CD4-positive, alpha-beta T cell (primary cell): Measurements from ENCODE around the gene ARMC9. TPM values are rescaled to one million over a fixed set of nuclear protein-coding genes. Genes with fewer than 3 reads are reported as not detected.

Experiments
- ATAC-seq: fragments of 200-7000 bp; cut with Tn5 transposase; one replicate; pipeline ENCODE4 v1.10.0; 2022; ENCODE audit warnings: mild to moderate bottlenecking; ENCODE audit not compliant: poor library complexity
- CTCF ChIA-PET: fragments of 350-600 bp; sonication (Branson Sonifier 250); formaldehyde crosslinking; loops from one replicate; lab custom pipeline; 2021; ENCODE audit warnings: antibody characterized with exemption, inconsistent platforms; lab: Charles Lee
- POLR2A ChIA-PET: fragments of 350-600 bp; sonication (Branson Sonifier 250); formaldehyde crosslinking; loops from one replicate; lab custom pipeline; 2021; ENCODE audit warnings: antibody characterized with exemption, inconsistent platforms; lab: Charles Lee
- DNase-seq, 14 experiments: peaks; one replicate each; pipeline ENCODE4 v3.0.0-alpha.2; 2013 to 2020; ENCODE audit warnings: mixed read lengths in 2 of 14
- H3K27ac ChIP-seq, 2 donors: one replicate each; pipeline versions ENCODE4 v1.5.1 to v1.7.0; 2013; ENCODE audit warnings: low read length in 2 of 2, low read depth in 1 of 2, mild to moderate bottlenecking in 1 of 2
- H3K27me3 ChIP-seq, 2 experiments: 1 replicate in 1 of 2; 2 replicates in 1 of 2; pipeline versions ENCODE4 v1.6.1 to v1.7.0; 2013; ENCODE audit warnings: low read length in 2 of 2, control low read depth in 1 of 2, mild to moderate bottlenecking in 1 of 2, moderate library complexity in 1 of 2; ENCODE audit not compliant: insufficient read depth in 2 of 2, control insufficient read depth in 1 of 2
- H3K36me3 ChIP-seq: one replicate; pipeline ENCODE4 v1.6.1; 2013; ENCODE audit warnings: low read length, control low read depth; ENCODE audit not compliant: insufficient read depth
- H3K4me1 ChIP-seq: one replicate; pipeline ENCODE4 v1.6.1; 2013; ENCODE audit warnings: low read length, control low read depth; ENCODE audit not compliant: insufficient read depth
- H3K4me3 ChIP-seq: one replicate; pipeline ENCODE4 v1.5.1; 2013; ENCODE audit warnings: mild to moderate bottlenecking, low read length, moderate library complexity
- H3K9me3 ChIP-seq, 2 experiments: 1 replicate in 1 of 2; 2 replicates in 1 of 2; pipeline versions ENCODE4 v1.6.1 to v1.7.0; 2013; ENCODE audit warnings: low read length in 2 of 2, mild to moderate bottlenecking in 2 of 2, control low read depth in 1 of 2, moderate library complexity in 1 of 2; ENCODE audit not compliant: control insufficient read depth in 1 of 2, insufficient read depth in 1 of 2
- H3K27ac Mint-ChIP-seq: one replicate; pipeline ENCODE4 v1.8.0; 2020; ENCODE audit warnings: mixed read lengths
- H3K27me3 Mint-ChIP-seq: one replicate; pipeline ENCODE4 v1.8.0; 2021; ENCODE audit warnings: mixed read lengths
- H3K36me3 Mint-ChIP-seq: one replicate; pipeline ENCODE4 v1.8.0; 2021; ENCODE audit warnings: low read depth, mixed read lengths
- H3K4me1 Mint-ChIP-seq: one replicate; pipeline ENCODE4 v1.8.0; 2021; ENCODE audit warnings: low read depth, mixed read lengths
- H3K4me3 Mint-ChIP-seq: one replicate; pipeline ENCODE4 v1.8.0; 2020; ENCODE audit warnings: mild to moderate bottlenecking, mixed read lengths
- H3K9me3 Mint-ChIP-seq: one replicate; pipeline ENCODE4 v1.8.0; 2020; ENCODE audit warnings: mixed read lengths
- intact Hi-C, 2 experiments: fragments of 100-400 bp; cut with DNase I in 1 of 2; cut with micrococcal nuclease in 1 of 2; formaldehyde crosslinking; loops; one replicate each; pipeline versions ENCODE4 v1.15.1 to v1.9.0; 2023 to 2025; cut with DNase I, micrococcal nuclease
- total RNA-seq, 174 experiments: library from RNA in 2 of 174; stranded (reverse) in 2 of 174; gene quantifications; one replicate each; pipeline ENCODE4 v1.2.3 and lab custom pipeline; 2021 to 2026
- TF ChIP-seq, protein P1 (sequence below): fragments of 200-600 bp; IDR thresholded peaks from one replicate; pipeline ENCODE4 v1.8.0; 2022; ENCODE audit warnings: antibody characterized with exemption, mild to moderate bottlenecking

ARMC9 gene
- total RNA-seq, 2 experiments from 2014 or later = 0.16 to 0.42 TPM

DNA sequence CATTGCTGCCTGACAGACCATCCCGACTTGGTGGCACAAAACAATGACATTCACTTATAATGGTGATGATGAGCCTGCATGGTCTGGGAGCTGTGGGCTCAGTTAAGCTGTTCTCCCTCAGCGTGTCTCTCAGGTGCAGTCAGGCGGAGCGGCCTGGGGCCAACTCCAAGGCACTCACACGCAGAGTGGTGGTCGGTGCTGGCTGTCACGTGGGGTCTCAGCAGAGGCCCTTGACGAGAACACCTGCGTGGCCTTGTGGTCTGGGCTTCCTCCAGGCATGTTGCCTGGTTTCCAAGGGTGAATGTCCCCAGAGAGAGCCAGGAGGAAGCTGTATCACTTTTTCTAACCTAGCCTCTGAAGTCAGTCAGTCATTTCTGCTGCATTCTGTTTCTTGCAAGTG is 29.8 kb downstream of the ARMC9 start:
- intact Hi-C loops = loop anchor here (2.0 to 5.0 kb wide), 3 partner anchors 223 to 329 kb away; no protein-coding TSS in a partner anchor
- POLR2A ChIA-PET = no interaction called here
- no peak for ATAC-seq
- Histone ChIP-seq H3K4me1 (no peaks in the 10 kb centered on the region), H3K27me3 (no peaks in the 10 kb centered on the region), H3K27ac (no peak overlapping the region), H3K4me3 (no peak overlapping the region), H3K9me3 (no peaks in the 10 kb centered on the region), H3K36me3 (no peaks in the 10 kb centered on the region)
- Mint-ChIP-seq H3K4me1 (no peaks in the 10 kb centered on the region), H3K9me3 (no peaks in the 10 kb centered on the region), H3K27ac (no peak overlapping the region), H3K36me3 (no peaks in the 10 kb centered on the region), H3K4me3 (no peak overlapping the region), H3K27me3 (no peaks in the 10 kb centered on the region)
- CTCF ChIA-PET = interaction anchor here (1.5 to 1.7 kb wide), 2 partner anchors 15 to 223 kb away, joined by 3 to 6 read pairs; no protein-coding TSS in a partner anchor
- TF ChIP-seq, protein P1, sequence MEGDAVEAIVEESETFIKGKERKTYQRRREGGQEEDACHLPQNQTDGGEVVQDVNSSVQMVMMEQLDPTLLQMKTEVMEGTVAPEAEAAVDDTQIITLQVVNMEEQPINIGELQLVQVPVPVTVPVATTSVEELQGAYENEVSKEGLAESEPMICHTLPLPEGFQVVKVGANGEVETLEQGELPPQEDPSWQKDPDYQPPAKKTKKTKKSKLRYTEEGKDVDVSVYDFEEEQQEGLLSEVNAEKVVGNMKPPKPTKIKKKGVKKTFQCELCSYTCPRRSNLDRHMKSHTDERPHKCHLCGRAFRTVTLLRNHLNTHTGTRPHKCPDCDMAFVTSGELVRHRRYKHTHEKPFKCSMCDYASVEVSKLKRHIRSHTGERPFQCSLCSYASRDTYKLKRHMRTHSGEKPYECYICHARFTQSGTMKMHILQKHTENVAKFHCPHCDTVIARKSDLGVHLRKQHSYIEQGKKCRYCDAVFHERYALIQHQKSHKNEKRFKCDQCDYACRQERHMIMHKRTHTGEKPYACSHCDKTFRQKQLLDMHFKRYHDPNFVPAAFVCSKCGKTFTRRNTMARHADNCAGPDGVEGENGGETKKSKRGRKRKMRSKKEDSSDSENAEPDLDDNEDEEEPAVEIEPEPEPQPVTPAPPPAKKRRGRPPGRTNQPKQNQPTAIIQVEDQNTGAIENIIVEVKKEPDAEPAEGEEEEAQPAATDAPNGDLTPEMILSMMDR = no peak
- no peak for DNase-seq

DNA sequence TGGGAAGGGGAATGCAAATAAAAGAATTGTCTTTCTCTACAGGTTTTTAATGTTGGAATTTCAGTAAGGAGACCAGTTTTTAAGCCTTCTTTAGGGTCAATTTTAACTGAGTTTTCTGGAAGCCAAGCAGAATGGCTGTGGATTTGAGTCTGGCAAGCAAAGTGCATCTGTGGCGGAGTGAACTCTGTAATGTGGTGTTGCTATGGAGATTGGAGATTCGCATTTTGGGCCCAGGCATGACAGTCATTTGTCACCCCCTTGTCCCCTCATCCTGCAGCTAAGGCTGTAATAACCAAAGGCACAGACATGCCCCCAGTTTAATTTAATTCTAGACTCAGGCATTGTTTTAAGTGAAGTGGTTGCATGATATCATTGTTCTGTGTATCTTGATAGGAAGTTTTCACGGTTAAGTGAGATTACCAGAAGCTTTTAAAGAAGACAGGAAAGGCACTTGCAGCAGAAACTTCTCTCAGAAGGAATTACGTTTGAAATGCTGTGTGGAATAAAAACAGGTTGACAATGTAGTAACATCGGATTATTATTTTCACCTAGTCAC is 30.6 kb downstream of the ARMC9 start:
- H3K4me3 ChIP-seq = no peak overlapping the region
- Mint-ChIP-seq H3K27ac (no peak overlapping the region), H3K4me1 (no peaks in the 10 kb centered on the region), H3K36me3 (no peaks in the 10 kb centered on the region), H3K9me3 (no peaks in the 10 kb centered on the region), H3K4me3 (no peak overlapping the region), H3K27me3 (no peaks in the 10 kb centered on the region)
- TF ChIP-seq, protein P1 = no peak
- CTCF ChIA-PET = no interaction called here
- H3K9me3 ChIP-seq = no peaks in the 10 kb centered on the region
- H3K36me3 ChIP-seq = no peaks in the 10 kb centered on the region
- H3K4me1 ChIP-seq = no peaks in the 10 kb centered on the region
- H3K27ac ChIP-seq = no peak overlapping the region
- POLR2A ChIA-PET = interaction anchor here (0.6 kb wide), 1 partner anchor 23 kb away, joined by 4 read pairs; no protein-coding TSS in a partner anchor
- H3K27me3 ChIP-seq = no peaks in the 10 kb centered on the region
- no peak for DNase-seq
- ATAC-seq = no peak
- intact Hi-C loops = loop anchor here (2.0 to 5.0 kb wide), 3 partner anchors 222 to 328 kb away; no protein-coding TSS in a partner anchor

DNA sequence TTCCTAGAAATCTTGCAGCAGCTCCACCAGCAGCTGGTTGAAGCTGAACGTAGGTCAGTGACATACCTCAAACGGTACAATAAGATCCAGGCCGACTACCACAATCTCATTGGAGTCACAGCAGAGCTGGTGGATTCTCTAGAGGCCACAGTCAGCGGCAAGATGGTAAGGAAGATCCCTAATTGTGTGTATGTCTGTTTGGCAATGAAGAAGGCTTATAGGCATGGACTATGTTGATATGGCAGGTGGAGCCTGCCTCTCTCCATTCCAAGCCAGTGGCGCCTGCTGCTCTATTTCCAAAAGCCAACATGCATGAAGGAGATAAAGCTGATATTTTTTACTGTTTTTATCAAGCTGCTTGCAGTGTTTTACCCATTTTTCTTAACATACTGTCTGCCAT is 36.8 kb downstream of the ARMC9 start:
- Mint-ChIP-seq H3K4me3 (no peak overlapping the region), H3K4me1 (no peaks in the 10 kb centered on the region)
- intact Hi-C loops = no loop called here

More for the DNA sequence above, 36.8 kb downstream of the ARMC9 start:
- no peak overlapping the region for H3K27ac Mint-ChIP-seq
- no peaks in the 10 kb centered on the region for H3K27me3 Mint-ChIP-seq
- ChIA-PET POLR2A (no interaction called here), CTCF (no interaction called here)
- no peak for DNase-seq
- H3K36me3 ChIP-seq = no peaks in the 10 kb centered on the region
- H3K27ac ChIP-seq = no peak overlapping the region
- TF ChIP-seq, protein P1 = no peak
- H3K27me3 ChIP-seq = no peaks in the 10 kb centered on the region
- H3K36me3 Mint-ChIP-seq = no peaks in the 10 kb centered on the region
- H3K9me3 ChIP-seq = no peaks in the 10 kb centered on the region
- no peak overlapping the region for H3K4me3 ChIP-seq
- no peak for ATAC-seq
- no peaks in the 10 kb centered on the region for H3K4me1 ChIP-seq
- H3K9me3 Mint-ChIP-seq = no peaks in the 10 kb centered on the region
